AG04449 (cell line): ENCODE data around the gene DYNC2I2.
"Not testable (repeated sequence)": the region's sequence is repeated elsewhere in the genome, so short reads cannot be mapped to it uniquely, and the experiment has no call there.

Source experiments
- CTCF ChIA-PET: fragments of 350-600 bp; formaldehyde crosslinking; extraction: SDS; loops from one replicate; lab custom pipeline; 2021; ENCODE audit warnings: antibody characterized with exemption; lab: Yijun Ruan, JAX
- POLR2A ChIA-PET: fragments of 400-600, 350-600 bp; formaldehyde crosslinking; extraction: SDS; loops from one replicate; lab custom pipeline; 2020; ENCODE audit warnings: antibody characterized with exemption, inconsistent platforms; lab: Yijun Ruan, JAX
- DNase-seq: peaks from one replicate; pipeline ENCODE4 v3.0.0-alpha.2; 2010; ENCODE audit warnings: low read depth, low spot score
- H3K4me3 ChIP-seq: 2 replicates; pipeline ENCODE4 v1.5.1; 2011; ENCODE audit warnings: low read depth, mild to moderate bottlenecking, control low read depth, low read length
- TF ChIP-seq, protein P1 (sequence below): IDR thresholded peaks from one replicate; pipeline ENCODE4 v1.5.1; 2011; ENCODE audit warnings: mild to moderate bottlenecking, moderate library complexity, low read length, control low read depth, inconsistent platforms; ENCODE audit not compliant: insufficient read depth; ENCODE audit errors: missing control alignments

Gene DYNC2I2

GRCh38 chr9:128651798-128652197 lies 4.8 kb downstream of the DYNC2I2 start:
- TF ChIP-seq, protein P1, sequence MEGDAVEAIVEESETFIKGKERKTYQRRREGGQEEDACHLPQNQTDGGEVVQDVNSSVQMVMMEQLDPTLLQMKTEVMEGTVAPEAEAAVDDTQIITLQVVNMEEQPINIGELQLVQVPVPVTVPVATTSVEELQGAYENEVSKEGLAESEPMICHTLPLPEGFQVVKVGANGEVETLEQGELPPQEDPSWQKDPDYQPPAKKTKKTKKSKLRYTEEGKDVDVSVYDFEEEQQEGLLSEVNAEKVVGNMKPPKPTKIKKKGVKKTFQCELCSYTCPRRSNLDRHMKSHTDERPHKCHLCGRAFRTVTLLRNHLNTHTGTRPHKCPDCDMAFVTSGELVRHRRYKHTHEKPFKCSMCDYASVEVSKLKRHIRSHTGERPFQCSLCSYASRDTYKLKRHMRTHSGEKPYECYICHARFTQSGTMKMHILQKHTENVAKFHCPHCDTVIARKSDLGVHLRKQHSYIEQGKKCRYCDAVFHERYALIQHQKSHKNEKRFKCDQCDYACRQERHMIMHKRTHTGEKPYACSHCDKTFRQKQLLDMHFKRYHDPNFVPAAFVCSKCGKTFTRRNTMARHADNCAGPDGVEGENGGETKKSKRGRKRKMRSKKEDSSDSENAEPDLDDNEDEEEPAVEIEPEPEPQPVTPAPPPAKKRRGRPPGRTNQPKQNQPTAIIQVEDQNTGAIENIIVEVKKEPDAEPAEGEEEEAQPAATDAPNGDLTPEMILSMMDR: no peak
- DNase-seq: no peak
- H3K4me3 ChIP-seq: no peak overlapping the region
- POLR2A ChIA-PET: no interaction called here
- CTCF ChIA-PET: interaction anchor here (1.1 kb wide), 1 partner anchor 16 kb away, joined by 5 read pairs; no protein-coding TSS in a partner anchor

DNA sequence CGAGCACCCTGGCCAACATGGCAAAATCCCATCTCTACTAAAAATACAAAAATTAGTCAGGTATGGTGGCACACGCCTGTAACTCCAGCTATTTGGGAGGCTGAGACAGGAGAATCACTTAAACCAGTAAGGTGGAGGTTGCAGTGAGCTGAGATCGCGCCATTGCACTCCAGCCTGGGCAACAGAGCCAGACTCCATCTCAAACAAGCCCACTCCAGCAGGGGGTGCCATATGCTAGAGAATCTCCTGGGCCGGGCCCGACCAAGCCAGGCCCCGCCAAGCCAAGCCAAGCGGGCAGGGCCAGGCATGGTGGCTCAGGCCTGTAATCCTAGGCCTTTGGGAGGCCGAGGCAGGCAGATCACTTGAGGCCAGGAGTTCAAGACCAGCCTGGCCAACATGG lies 8.4 kb downstream of the DYNC2I2 start:
- DNase-seq, H3K4me3 ChIP-seq: not testable (repeated sequence)
- ChIA-PET CTCF (interaction anchor here (1.6 to 3.5 kb wide), 4 partner anchors 8 to 13 kb away, joined by 5 to 21 read pairs (median 6); no protein-coding TSS in a partner anchor), POLR2A (interaction anchor here (0.7 kb wide), 1 partner anchor 12 kb away, joined by 3 read pairs; no protein-coding TSS in a partner anchor)

DNA sequence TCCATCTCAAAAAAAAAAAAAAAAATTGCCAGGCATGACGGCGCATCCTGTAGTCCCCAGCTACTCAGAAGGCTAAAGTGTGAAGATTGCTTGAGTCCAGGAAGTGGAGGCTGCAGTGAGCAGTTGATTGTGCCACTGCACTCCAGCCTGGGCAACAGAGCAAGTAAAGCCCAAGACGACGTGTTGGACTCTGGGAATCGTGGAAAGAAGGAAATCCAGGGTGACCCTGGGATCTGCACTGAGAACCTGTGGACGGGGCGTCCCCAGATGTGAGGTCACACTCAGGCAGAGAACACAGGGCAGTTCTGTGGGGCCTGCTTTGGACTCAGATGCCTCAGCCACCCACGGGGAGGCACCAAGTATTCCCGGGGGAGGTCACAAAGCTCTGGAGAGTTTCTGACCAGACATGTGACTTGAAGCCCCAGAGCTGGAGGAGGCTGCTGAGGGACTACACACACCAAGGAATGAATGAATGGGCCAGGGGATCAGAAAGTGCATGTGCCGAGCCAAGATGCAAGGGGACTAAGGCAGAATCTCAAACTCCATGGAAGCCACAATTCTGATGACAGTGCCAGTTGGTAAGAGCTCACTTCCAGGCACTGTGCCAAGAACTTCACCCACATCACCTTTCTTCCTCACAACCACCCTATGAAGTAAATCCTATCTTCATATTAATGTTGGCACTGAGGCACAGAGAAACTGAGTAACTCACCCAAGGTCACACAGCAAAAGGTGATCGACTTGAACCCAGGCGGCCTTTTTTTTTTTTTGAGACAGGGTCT lies 12.9 kb downstream of the DYNC2I2 start:
- DNase-seq: no peak
- H3K4me3 ChIP-seq: no peak overlapping the region
- CTCF ChIA-PET: interaction anchor here (0.8 to 1.7 kb wide), 3 partner anchors 9 to 58 kb away, joined by 3 to 5 read pairs (median 3); partner anchors contain the start of gene PKN3
- POLR2A ChIA-PET: no interaction called here
- TF ChIP-seq, protein P1: no peak

DNA sequence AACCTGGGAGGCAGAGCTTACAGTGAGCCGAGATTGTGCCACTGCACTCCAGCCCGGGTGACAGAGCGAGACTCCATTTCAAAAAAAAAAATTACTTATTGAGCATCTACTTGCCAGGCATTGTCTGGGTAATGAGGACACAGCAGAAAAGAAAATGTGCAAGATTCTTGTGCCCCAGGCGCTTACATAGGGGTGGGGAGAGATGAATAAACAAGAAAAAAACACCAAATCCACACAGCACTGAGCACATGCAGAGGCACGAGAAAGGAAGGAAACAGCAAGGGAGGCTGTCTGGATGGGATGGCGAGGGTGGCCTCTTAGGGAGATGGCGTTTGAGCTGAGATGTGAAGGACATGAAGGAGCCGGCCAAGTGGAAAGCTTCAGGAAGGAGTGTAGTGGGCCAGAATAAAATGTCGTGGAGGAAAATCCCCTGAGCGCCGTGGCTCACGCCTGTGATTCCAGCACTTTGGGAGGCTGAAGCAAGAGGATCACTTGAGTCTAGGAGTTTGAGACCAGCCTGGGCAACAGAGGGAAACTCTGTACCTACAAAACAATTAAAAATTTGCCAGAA lies 13.9 kb downstream of the DYNC2I2 start:
- H3K4me3 ChIP-seq: no peak overlapping the region
- TF ChIP-seq, protein P1: no peak
- DNase-seq: no peak
- CTCF ChIA-PET: interaction anchor here (1.7 kb wide), 1 partner anchor 9 kb away, joined by 5 read pairs; no protein-coding TSS in a partner anchor
- POLR2A ChIA-PET: no interaction called here

- DNase-seq: no peak
- POLR2A ChIA-PET: no interaction called here
- CTCF ChIA-PET: interaction anchor here (1.3 kb wide), 1 partner anchor 8 kb away, joined by 5 read pairs; no protein-coding TSS in a partner anchor
Measured at GRCh38 chr9:128640603-128641002, 16.0 kb downstream of the DYNC2I2 start.

GRCh38 chr9:128638580-128638979 lies 18.1 kb downstream of the DYNC2I2 start:
- DNase-seq: no peak
- TF ChIP-seq, protein P1: no peak
- CTCF ChIA-PET: interaction anchor here (1.0 to 1.8 kb wide), 5 partner anchors 10 to 181 kb away, joined by 3 to 8 read pairs (median 3); no protein-coding TSS in a partner anchor
- no peak overlapping the region for H3K4me3 ChIP-seq
- POLR2A ChIA-PET: no interaction called here

More at GRCh38 chr9:128640603-128641002, 16.0 kb downstream of the DYNC2I2 start:
- TF ChIP-seq, protein P1: no peak
- H3K4me3 ChIP-seq: no peak overlapping the region
